Measurements from ENCODE around the gene KRTAP12-1. TPM values are rescaled to one million over a fixed set of nuclear protein-coding genes. Genes with fewer than 3 reads are reported as not detected.
"Not testable (repeated sequence)": the region's sequence is repeated elsewhere in the genome, so short reads cannot be mapped to it uniquely, and the experiment has no call there.

KRTAP12-1 gene
- total and polyA plus RNA-seq, 11 donors, result not detected

DNA sequence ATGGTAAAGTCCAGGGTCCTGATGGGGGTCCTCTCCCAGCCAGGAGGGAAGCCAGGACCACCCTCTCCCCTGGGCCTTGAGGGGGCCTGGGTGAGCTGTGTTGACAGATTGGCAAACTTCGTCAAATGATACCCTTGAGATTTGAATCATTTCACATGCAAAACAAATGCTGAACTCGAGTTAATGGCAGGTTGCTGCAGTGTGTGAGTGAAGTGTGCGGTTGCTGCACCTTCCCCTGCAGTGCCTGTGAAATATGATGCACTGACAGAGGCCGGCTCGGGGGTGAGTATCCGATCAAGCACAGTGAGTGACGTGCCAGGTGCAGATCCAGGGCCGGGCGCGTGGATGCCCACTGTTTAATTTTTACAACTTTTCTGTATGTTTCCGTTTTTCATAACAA is 5.7 kb upstream of the KRTAP12-1 start:
- H3K27ac ChIP-seq, result no peak overlapping the region
- intact Hi-C loops (cut with DNase I), result no loop called here
- H3K27me3 ChIP-seq, result peaks cover 0 to 37% (median 13%) of the 10 kb centered on the region in 9 donors
- H3K9me3 ChIP-seq, result peaks cover 0 to 10% (median 2%) of the 10 kb centered on the region in 12 donors
- no peak for DNase-seq
- no peaks in the 10 kb centered on the region for H3K36me3 ChIP-seq
- 62 to 81% (median 65%) methylated on average over 11 of the region's 11 CpGs for WGBS, 4 donors
- H3K4me1 ChIP-seq, result no peaks in the 10 kb centered on the region
- ATAC-seq, result no peak
- no peak overlapping the region for H3K4me3 ChIP-seq
- no peak for TF ChIP-seq POLR2A (IDR thresholded peaks at IDR 0.05)
- TF ChIP-seq, protein P1, sequence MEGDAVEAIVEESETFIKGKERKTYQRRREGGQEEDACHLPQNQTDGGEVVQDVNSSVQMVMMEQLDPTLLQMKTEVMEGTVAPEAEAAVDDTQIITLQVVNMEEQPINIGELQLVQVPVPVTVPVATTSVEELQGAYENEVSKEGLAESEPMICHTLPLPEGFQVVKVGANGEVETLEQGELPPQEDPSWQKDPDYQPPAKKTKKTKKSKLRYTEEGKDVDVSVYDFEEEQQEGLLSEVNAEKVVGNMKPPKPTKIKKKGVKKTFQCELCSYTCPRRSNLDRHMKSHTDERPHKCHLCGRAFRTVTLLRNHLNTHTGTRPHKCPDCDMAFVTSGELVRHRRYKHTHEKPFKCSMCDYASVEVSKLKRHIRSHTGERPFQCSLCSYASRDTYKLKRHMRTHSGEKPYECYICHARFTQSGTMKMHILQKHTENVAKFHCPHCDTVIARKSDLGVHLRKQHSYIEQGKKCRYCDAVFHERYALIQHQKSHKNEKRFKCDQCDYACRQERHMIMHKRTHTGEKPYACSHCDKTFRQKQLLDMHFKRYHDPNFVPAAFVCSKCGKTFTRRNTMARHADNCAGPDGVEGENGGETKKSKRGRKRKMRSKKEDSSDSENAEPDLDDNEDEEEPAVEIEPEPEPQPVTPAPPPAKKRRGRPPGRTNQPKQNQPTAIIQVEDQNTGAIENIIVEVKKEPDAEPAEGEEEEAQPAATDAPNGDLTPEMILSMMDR (IDR thresholded peaks at IDR 0.05), result no peak

DNA sequence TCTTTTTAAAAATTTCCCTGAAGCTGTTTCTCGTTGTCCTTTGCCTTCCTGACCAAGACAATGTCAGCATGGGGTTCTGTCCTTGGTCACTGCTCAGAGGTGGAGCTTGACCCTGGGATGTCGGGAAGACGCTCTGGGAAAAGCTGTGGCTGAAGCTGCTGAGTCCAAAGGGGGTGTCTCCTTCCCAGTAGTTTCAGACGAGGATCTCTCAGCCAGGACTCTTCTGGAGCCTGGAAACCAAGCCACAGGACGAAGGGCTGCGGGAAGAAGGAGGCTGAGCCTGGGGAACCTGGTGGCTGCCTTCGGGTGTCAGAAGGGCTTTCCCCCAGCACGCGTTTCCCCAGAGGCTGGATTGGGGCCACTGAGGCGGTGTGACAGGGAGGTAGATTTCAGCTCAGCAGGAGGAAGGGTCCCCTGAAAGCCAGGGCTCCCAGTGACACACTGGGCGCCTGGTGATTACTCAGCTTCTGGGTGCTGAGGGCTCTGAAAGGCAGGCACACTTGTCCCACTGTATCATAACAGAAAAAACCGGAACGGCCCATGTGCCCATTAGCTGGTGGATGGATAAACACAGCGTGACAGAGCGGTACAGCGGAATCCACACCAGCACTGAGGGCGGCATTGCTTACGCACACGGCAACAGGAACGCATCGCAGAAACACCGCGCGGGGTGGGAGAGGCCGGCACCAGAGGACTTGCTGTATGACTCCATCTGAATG is 5.0 kb upstream of the KRTAP12-1 start:
- TF ChIP-seq, protein P1 (IDR thresholded peaks at IDR 0.05), result no peak
- WGBS, 4 donors, result 69 to 76% (median 74%) methylated on average over 25 of the region's 25 CpGs
- Histone ChIP-seq H3K4me3 (no peak overlapping the region), H3K4me1 (no peaks in the 10 kb centered on the region), H3K9me3 (peaks cover 0 to 4% (median 0%) of the 10 kb centered on the region in 12 donors), H3K27ac (no peak overlapping the region), H3K36me3 (no peaks in the 10 kb centered on the region), H3K27me3 (peaks cover 0 to 42% (median 13%) of the 10 kb centered on the region in 9 donors)
- peak in 1 of 5 donors; percentile 16 for DNase-seq
- no peak for ATAC-seq
- intact Hi-C loops (cut with DNase I), result no loop called here

DNA sequence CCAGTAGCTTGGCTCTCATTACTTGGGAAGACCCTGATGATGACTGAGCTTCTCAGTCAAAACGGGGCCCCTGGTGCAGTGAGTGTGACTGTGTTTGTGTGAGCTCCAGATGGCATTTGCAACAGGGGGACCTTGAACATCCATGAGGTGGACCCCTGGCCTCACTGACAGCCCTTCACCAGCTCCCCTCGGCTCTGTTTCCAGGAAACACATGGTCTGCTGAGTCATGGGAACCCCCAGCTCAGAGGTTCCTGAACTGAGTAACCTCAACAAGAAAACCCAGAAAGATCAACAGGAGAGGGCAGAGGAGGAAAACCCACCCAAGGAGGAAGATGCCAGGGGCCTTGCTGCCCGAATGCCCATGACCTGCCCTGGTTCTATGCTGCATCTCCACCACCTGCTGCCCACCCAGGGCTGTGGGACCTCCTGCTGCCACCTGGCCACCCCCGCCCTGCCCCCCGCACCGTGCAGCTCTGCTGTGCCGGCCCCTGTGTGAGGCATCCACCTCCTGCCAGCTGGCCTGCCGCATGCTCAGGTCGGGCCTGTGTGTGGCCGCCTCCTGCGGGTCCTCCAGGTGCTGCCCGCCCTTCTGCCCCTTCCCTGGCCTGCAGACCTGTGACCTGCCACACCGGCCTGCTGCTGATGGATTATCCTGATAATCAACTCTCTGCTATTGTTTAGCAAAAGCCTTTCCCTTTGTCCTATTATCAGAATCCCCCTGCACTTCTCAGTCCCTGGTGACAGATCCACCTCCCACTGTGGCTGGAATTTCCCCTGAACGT is 4.2 kb upstream of the KRTAP12-1 start:
- Histone ChIP-seq H3K27ac (no peak overlapping the region), H3K9me3 (no peaks in the 10 kb centered on the region), H3K4me3 (no peak overlapping the region), H3K4me1 (no peaks in the 10 kb centered on the region), H3K27me3 (peaks cover 0 to 42% (median 13%) of the 10 kb centered on the region in 9 donors), H3K36me3 (no peaks in the 10 kb centered on the region)
- TF ChIP-seq, protein P1 (IDR thresholded peaks at IDR 0.05), result no peak
- TF ChIP-seq POLR2A (IDR thresholded peaks at IDR 0.05), result no peak
- intact Hi-C loops (cut with DNase I), result no loop called here
- DNase-seq (peak in 1 of 5 donors; percentile 10), ATAC-seq (no peak)
- WGBS, 4 donors, result 29 to 61% (median 43%) methylated on average over 10 to 14 of the region's 14 CpGs

DNA sequence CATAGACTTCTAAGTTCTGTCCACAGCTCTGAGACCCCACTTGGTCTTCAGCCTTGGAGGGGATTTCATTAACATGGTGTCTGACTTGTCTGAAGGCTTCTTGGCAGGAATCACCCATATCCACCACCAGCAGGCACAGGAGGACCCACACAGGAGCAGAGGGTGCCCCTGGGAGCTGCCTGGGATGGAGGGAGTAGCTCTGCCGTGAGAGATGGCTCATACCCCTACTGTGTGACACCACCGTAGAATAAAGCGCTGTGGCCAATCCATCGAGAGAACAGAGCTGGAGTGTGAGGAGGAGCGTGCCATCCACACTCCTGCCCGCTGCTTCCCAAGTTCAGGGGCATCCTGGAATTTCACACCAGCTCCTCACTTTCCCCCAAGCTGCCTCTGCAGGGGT is 3.1 kb upstream of the KRTAP12-1 start:
- H3K4me3 ChIP-seq; H3K27ac ChIP-seq; intact Hi-C loops (cut with DNase I); DNase-seq; H3K4me1 ChIP-seq; H3K36me3 ChIP-seq; ATAC-seq; H3K9me3 ChIP-seq: not testable (repeated sequence)
- H3K27me3 ChIP-seq, result peaks cover 0 to 42% (median 13%) of the 10 kb centered on the region in 9 donors
- WGBS, 4 donors, result 68 to 85% (median 81%) methylated on average over 6 of the region's 6 CpGs

All from heart left ventricle (tissue), 16 donors.